Measurements from ENCODE around the gene SFTA2.

- no peak for TF ChIP-seq CTCF (IDR thresholded peaks at IDR 0.05)
- no peak for TF ChIP-seq POLR2A (IDR thresholded peaks at IDR 0.05)
Measured at GRCh38 chr6:30915591-30915946, 16.4 kb downstream of the SFTA2 start.
